ENCODE measurements around the gene NTMT1.

The NTMT1 gene

GRCh38 chr9:129682381-129682780 is 56.4 kb downstream of the NTMT1 start:
- no peak for DNase-seq

GRCh38 chr9:129685220-129685932 is 59.4 kb downstream of the NTMT1 start:
- no peak for DNase-seq
